Measurements from ENCODE around the gene LIME1. TPM values are rescaled to one million over a fixed set of nuclear protein-coding genes. Genes with fewer than 3 reads are reported as not detected.

Gene LIME1
- polyA plus RNA-seq, 1 experiment: 1.5 TPM

DNA sequence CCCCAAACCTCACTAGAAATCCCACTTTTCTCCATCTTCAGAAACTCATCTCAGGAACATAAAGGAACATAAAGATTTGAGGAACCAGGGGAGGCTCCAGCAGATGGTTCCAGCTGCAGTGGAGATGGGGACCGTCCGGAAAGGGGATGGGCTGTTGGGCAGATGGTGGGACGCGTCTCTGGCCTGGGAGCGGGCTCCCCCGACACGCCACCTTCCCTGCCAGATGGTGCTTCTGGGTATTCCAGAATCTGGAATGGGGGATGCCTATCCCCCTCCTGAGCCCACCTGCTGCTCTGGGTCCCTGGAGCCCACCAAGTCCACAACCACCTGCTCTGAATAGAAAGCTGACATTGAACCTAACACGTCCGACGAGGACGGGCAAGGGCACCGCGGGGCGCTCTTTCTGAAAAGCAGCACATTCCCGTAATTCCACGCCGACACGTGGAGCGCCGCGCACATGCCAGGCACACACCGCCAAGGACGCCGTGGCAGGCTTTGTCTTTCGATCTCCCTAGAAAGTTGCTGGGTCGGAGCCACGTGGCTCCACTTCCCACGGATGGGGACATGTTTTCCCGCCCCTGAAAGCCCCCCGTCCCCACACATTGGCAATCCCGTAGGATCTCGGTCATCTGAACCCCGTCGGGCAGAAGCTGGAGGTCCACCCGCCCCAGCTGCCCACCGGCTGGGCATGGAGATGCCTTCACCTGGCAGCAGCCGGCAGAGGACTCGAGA, 30.4 kb downstream of the LIME1 start:
- Histone ChIP-seq H3K9me3 (ENCODE audit: control insufficient read depth, insufficient read depth, low read length) (peaks cover 10% of the 10 kb centered on the region; the same call in 1 of the 2 replicates), H3K27me3 (ENCODE audit: control insufficient read depth, insufficient read depth, low read length) (no peaks in the 10 kb centered on the region), H3K27ac (ENCODE audit: low read depth, low read length) (no peak overlapping the region), H3K4me3 (ENCODE audit: low read depth, low read length) (no peak overlapping the region)
- TF ChIP-seq CTCF (IDR thresholded peaks at IDR 0.05; ENCODE audit: low read depth, low read length): no peak
- CTCF ChIA-PET: interaction anchor here (1.3 kb wide), 1 partner anchor 9 kb away, joined by 3 read pairs; no protein-coding TSS in a partner anchor
- POLR2A ChIA-PET: interaction anchor here (0.6 kb wide), 1 partner anchor 246 kb away, joined by 4 read pairs; no protein-coding TSS in a partner anchor
- no peak for DNase-seq (ENCODE audit: low read depth, low spot score)

DNA sequence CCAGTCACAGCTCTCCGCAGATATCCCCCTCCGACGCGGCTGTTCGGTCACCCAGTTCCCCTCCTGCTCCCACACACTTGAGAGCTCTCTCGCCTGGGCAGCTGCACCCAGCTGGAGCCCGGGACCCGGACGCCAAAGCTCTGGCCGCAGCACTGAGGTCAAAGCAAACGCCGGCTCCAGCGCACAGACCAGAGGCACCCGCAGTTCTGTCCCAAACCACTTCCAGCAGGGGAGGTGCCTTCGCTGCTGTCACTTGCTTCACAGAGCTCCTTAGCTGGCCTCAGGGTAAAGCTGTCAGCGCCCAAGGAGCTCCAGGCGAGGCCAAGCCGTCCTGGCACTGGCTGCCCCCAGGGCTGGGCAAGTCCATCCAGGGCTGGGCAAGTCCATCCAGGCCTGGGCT, 31.0 kb downstream of the LIME1 start:
- no peak for DNase-seq (ENCODE audit: low read depth, low spot score)
- ChIA-PET POLR2A (interaction anchor here (0.6 kb wide), 1 partner anchor 14 kb away, joined by 4 read pairs; no protein-coding TSS in a partner anchor), CTCF (no interaction called here)
- Histone ChIP-seq H3K27ac (ENCODE audit: low read depth, low read length) (no peak overlapping the region), H3K27me3 (ENCODE audit: control insufficient read depth, insufficient read depth, low read length) (no peaks in the 10 kb centered on the region), H3K9me3 (ENCODE audit: control insufficient read depth, insufficient read depth, low read length) (peaks cover 10% of the 10 kb centered on the region; the same call in 1 of the 2 replicates), H3K4me3 (ENCODE audit: low read depth, low read length) (no peak overlapping the region)
- TF ChIP-seq CTCF (IDR thresholded peaks at IDR 0.05; ENCODE audit: low read depth, low read length): no peak

DNA sequence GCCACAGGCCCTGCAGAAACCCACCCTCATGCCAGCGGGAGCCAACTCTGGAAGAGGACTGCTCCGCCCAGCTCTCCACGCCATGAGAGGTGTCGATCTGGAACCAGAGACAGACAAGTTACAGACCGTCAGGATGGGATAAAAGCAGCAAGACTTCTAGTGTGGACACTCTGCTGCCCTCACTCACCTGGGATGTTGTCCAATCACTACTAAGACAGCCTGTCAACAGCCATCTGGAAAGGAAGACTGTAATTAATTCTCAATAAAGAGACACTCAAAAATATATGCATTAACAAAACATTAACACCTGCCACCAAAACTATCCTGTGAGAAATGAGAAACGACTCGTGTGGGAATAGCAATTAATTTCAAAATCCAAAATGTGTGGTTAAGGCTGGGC, 31.4 kb downstream of the LIME1 start:
- Histone ChIP-seq H3K27me3 (ENCODE audit: control insufficient read depth, insufficient read depth, low read length) (no peaks in the 10 kb centered on the region), H3K27ac (ENCODE audit: low read depth, low read length) (no peak overlapping the region), H3K9me3 (ENCODE audit: control insufficient read depth, insufficient read depth, low read length) (peaks cover 10% of the 10 kb centered on the region; the same call in 1 of the 2 replicates), H3K4me3 (ENCODE audit: low read depth, low read length) (no peak overlapping the region)
- CTCF ChIA-PET: interaction anchor here (0.7 kb wide), 1 partner anchor 18 kb away, joined by 5 read pairs; no protein-coding TSS in a partner anchor
- POLR2A ChIA-PET: interaction anchor here (0.6 to 0.7 kb wide), 2 partner anchors 14 to 73 kb away, joined by 4 read pairs; no protein-coding TSS in a partner anchor
- no peak for TF ChIP-seq CTCF (IDR thresholded peaks at IDR 0.05; ENCODE audit: low read depth, low read length)
- DNase-seq (ENCODE audit: low read depth, low spot score): no peak

DNA sequence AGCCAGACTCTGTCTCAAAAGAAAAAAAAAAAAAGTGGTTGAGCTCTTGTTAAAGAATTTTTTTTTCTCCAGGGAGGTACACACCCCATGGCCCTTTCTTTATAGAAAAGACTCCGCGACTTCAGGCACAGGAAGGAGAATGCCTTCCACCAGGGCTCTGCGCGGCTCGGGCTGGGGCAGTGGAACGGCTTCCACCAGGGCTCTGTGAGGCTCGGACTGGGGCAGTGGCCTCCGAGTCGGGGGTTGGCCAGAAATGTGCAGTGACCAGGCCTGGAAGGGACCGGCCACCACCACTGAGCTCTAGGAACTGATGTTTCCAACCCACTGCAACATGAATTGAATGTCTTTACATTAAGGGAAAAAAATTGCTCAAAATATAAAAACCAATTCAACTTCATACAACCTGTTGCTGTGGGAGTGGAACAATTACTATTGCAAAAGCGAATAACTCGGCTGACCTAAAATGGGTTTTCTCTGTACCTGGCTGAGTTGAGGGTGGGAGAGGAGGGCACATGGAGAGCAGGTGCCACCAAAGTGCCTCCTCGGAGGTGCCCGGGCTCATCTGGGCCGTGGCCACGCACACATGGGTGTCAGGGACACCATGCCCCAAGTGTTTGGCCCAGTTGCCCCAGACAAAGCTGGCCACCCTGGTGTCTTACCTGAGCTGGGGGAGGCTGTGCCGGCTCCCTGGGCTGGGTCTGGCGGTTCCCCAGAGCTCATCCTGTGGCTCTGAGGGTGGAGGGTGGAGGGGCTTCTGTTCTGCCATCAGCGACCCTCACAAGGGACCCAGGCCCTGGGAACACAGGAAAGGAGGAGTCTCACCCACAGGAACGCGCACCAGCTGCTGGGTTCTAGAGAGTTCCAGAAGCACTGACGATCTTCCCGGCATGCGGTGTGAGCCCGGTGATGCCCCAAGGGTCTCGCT, 32.4 kb downstream of the LIME1 start:
- ChIA-PET CTCF (interaction anchor here (0.7 kb wide), 1 partner anchor 17 kb away, joined by 5 read pairs; no protein-coding TSS in a partner anchor), POLR2A (interaction anchor here (0.7 kb wide), 1 partner anchor 72 kb away, joined by 4 read pairs; no protein-coding TSS in a partner anchor)
- no peak for DNase-seq (ENCODE audit: low read depth, low spot score)
- Histone ChIP-seq H3K4me3 (ENCODE audit: low read depth, low read length) (no peak overlapping the region), H3K9me3 (ENCODE audit: control insufficient read depth, insufficient read depth, low read length) (peaks cover 14% of the 10 kb centered on the region; the same call in 1 of the 2 replicates), H3K27ac (ENCODE audit: low read depth, low read length) (no peak overlapping the region), H3K27me3 (ENCODE audit: control insufficient read depth, insufficient read depth, low read length) (no peaks in the 10 kb centered on the region)
- TF ChIP-seq CTCF (IDR thresholded peaks at IDR 0.05; ENCODE audit: low read depth, low read length): no peak

All from AG04450 (cell line).